ENCODE measurements around the gene HIRA. TPM values are rescaled to one million over a fixed set of nuclear protein-coding genes. Genes with fewer than 3 reads are reported as not detected.

The HIRA gene
- total and polyA plus RNA-seq, 9 of the 15 experiments (the other 6 are each of a cell fraction or from before 2014, with no cell fraction given) = 0.96 to 132 (median 58.4) TPM

DNA sequence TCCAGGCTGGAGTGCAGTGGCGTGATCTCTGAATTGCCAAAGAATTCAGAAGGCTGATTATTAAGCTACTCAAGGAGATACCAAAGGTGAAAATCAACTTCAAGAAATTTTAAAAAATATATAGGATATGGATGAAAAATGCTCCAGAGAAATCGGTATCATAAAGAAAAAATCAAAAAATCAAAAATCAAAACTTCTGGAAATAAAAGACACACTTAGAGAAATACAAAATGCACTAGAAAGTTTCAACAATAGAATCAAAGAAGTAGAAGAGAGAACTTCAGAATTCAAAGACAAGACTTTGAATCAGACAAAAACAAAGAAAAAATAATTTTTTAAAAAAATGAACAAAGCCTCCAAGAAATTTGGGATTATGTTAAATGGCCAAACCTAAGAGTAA is 94.4 kb downstream of the HIRA start (continued):
- TF ChIP-seq, protein P1, sequence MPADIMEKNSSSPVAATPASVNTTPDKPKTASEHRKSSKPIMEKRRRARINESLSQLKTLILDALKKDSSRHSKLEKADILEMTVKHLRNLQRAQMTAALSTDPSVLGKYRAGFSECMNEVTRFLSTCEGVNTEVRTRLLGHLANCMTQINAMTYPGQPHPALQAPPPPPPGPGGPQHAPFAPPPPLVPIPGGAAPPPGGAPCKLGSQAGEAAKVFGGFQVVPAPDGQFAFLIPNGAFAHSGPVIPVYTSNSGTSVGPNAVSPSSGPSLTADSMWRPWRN (IDR thresholded peaks at IDR 0.05; ENCODE audit: low read depth) = no peak
- TF ChIP-seq, protein P2, sequence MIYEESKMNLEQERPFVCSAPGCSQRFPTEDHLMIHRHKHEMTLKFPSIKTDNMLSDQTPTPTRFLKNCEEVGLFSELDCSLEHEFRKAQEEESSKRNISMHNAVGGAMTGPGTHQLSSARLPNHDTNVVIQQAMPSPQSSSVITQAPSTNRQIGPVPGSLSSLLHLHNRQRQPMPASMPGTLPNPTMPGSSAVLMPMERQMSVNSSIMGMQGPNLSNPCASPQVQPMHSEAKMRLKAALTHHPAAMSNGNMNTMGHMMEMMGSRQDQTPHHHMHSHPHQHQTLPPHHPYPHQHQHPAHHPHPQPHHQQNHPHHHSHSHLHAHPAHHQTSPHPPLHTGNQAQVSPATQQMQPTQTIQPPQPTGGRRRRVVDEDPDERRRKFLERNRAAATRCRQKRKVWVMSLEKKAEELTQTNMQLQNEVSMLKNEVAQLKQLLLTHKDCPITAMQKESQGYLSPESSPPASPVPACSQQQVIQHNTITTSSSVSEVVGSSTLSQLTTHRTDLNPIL (CRISPR knock-in tag; IDR thresholded peaks at IDR 0.05) = no peak
- TF ChIP-seq, protein P3, sequence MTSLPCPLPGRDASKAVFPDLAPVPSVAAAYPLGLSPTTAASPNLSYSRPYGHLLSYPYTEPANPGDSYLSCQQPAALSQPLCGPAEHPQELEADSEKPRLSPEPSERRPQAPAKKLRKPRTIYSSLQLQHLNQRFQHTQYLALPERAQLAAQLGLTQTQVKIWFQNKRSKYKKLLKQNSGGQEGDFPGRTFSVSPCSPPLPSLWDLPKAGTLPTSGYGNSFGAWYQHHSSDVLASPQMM (CRISPR knock-in tag; IDR thresholded peaks at IDR 0.05) = no peak
- TF ChIP-seq, protein P4, sequence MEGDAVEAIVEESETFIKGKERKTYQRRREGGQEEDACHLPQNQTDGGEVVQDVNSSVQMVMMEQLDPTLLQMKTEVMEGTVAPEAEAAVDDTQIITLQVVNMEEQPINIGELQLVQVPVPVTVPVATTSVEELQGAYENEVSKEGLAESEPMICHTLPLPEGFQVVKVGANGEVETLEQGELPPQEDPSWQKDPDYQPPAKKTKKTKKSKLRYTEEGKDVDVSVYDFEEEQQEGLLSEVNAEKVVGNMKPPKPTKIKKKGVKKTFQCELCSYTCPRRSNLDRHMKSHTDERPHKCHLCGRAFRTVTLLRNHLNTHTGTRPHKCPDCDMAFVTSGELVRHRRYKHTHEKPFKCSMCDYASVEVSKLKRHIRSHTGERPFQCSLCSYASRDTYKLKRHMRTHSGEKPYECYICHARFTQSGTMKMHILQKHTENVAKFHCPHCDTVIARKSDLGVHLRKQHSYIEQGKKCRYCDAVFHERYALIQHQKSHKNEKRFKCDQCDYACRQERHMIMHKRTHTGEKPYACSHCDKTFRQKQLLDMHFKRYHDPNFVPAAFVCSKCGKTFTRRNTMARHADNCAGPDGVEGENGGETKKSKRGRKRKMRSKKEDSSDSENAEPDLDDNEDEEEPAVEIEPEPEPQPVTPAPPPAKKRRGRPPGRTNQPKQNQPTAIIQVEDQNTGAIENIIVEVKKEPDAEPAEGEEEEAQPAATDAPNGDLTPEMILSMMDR (IDR thresholded peaks at IDR 0.05 in 2 of 3, conservative IDR thresholded peaks at IDR 0.05 in 1 of 3; ENCODE audit: insufficient read depth in 2 of 3, low read depth in 1 of 3, low read length in 3 of 3) = no peak
- TF ChIP-seq MNT (conservative IDR thresholded peaks at IDR 0.05) (0 out of 4 replicates have a peak, but pooled peaks of 1 of the 2 experiments have one; percentile 21), STAT5B (CRISPR knock-in tag; IDR thresholded peaks at IDR 0.05) (no peak), NR2C2 (CRISPR knock-in tag; IDR thresholded peaks at IDR 0.05) (no peak), NR2C2 (tag; IDR thresholded peaks at IDR 0.05) (no peak), ZNF175 (CRISPR knock-in tag; IDR thresholded peaks at IDR 0.05; ENCODE audit: low read depth) (no peak), DACH1 (IDR thresholded peaks at IDR 0.05; ENCODE audit: partially characterized antibody) (no peak), RBM25 (IDR thresholded peaks at IDR 0.05; ENCODE audit: low read depth, low read length, severe bottlenecking) (peak; percentile 26), ARID2 (IDR thresholded peaks at IDR 0.05) (no peak), ARNT (IDR thresholded peaks at IDR 0.05) (peak in 1 of 2 experiments; percentile 82; a peak in 1 of 4 replicates), BRF1 (IDR thresholded peaks at IDR 0.05; ENCODE audit: borderline replicate concordance, extremely low read depth, insufficient read length) (no peak), TFAM (CRISPR knock-in tag; conservative IDR thresholded peaks at IDR 0.05) (no peak), ZNF121 (CRISPR knock-in tag; conservative IDR thresholded peaks at IDR 0.05) (peak; percentile 85; the same call in 1 of the 2 replicates)
- TF ChIP-seq, protein P5, sequence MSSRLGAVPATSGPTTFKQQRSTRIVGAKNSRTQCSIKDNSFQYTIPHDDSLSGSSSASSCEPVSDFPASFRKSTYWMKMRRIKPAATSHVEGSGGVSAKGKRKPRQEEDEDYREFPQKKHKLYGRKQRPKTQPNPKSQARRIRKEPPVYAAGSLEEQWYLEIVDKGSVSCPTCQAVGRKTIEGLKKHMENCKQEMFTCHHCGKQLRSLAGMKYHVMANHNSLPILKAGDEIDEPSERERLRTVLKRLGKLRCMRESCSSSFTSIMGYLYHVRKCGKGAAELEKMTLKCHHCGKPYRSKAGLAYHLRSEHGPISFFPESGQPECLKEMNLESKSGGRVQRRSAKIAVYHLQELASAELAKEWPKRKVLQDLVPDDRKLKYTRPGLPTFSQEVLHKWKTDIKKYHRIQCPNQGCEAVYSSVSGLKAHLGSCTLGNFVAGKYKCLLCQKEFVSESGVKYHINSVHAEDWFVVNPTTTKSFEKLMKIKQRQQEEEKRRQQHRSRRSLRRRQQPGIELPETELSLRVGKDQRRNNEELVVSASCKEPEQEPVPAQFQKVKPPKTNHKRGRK (tag; IDR thresholded peaks at IDR 0.05) = no peak
- TF ChIP-seq, protein P6, sequence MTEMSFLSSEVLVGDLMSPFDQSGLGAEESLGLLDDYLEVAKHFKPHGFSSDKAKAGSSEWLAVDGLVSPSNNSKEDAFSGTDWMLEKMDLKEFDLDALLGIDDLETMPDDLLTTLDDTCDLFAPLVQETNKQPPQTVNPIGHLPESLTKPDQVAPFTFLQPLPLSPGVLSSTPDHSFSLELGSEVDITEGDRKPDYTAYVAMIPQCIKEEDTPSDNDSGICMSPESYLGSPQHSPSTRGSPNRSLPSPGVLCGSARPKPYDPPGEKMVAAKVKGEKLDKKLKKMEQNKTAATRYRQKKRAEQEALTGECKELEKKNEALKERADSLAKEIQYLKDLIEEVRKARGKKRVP (CRISPR knock-in tag; IDR thresholded peaks at IDR 0.05) = no peak
- TF ChIP-seq, protein P7, sequence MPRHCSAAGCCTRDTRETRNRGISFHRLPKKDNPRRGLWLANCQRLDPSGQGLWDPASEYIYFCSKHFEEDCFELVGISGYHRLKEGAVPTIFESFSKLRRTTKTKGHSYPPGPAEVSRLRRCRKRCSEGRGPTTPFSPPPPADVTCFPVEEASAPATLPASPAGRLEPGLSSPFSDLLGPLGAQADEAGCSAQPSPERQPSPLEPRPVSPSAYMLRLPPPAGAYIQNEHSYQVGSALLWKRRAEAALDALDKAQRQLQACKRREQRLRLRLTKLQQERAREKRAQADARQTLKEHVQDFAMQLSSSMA (CRISPR knock-in tag; IDR thresholded peaks at IDR 0.05) = no peak
